ENCODE data around the gene LGALS7.
"Not testable (repeated sequence)": the region's sequence is repeated elsewhere in the genome, so short reads cannot be mapped to it uniquely, and the experiment has no call there.

Gene LGALS7

GRCh38 chr19:38770228-38770948 is 2.9 kb downstream of the LGALS7 start:
- DNase-seq, result not testable (repeated sequence)

- DNase-seq, result no peak
Observed at GRCh38 chr19:38769635-38770211, 3.6 kb downstream of the LGALS7 start.

GRCh38 chr19:38766276-38767047 is 6.9 kb downstream of the LGALS7 start:
- no peak for DNase-seq

- no peak for DNase-seq
Observed at GRCh38 chr19:38765214-38765613, 8.1 kb downstream of the LGALS7 start.

- DNase-seq, result no peak
Observed at GRCh38 chr19:38763795-38764220, 9.5 kb downstream of the LGALS7 start.

GRCh38 chr19:38761884-38762389 is 11.4 kb downstream of the LGALS7 start:
- not testable (repeated sequence) for DNase-seq

GRCh38 chr19:38760805-38761517 is 12.4 kb downstream of the LGALS7 start:
- DNase-seq, result not testable (repeated sequence)

- DNase-seq, result no peak
Observed at GRCh38 chr19:38759590-38760003, 13.7 kb downstream of the LGALS7 start.

GRCh38 chr19:38754196-38754595 is 19.1 kb downstream of the LGALS7 start:
- DNase-seq, result not testable (repeated sequence)

GRCh38 chr19:38753783-38754182 is 19.5 kb downstream of the LGALS7 start:
- not testable (repeated sequence) for DNase-seq

GRCh38 chr19:38745316-38745715 is 28.0 kb downstream of the LGALS7 start:
- no peak for DNase-seq

- no peak for DNase-seq
Observed at GRCh38 chr19:38744874-38745273, 28.4 kb downstream of the LGALS7 start.

GRCh38 chr19:38744298-38744681 is 29.0 kb downstream of the LGALS7 start, which contains the start of gene CAPN12:
TSS of gene CAPN12 (minus strand) at chr19:38744474. CDS start at chr19:38744165, 309 bp downstream.
- no peak for DNase-seq

GRCh38 chr19:38743394-38744297 is 29.7 kb downstream of the LGALS7 start:
- no peak for DNase-seq

GRCh38 chr19:38742906-38743305 is 30.4 kb downstream of the LGALS7 start:
- no peak for DNase-seq

GRCh38 chr19:38742296-38742695 is 31.0 kb downstream of the LGALS7 start:
- DNase-seq, result no peak

GRCh38 chr19:38741670-38742069 is 31.6 kb downstream of the LGALS7 start:
- no peak for DNase-seq

- no peak for DNase-seq
Observed at GRCh38 chr19:38740932-38741331, 32.4 kb downstream of the LGALS7 start.

GRCh38 chr19:38740257-38740592 is 33.1 kb downstream of the LGALS7 start:
- no peak for DNase-seq

GRCh38 chr19:38739440-38740256 is 33.7 kb downstream of the LGALS7 start:
- DNase-seq, result no peak

All from KG1 (cell line).